SK-N-SH (cell line): ENCODE results near the gene MBOAT2. TPM values are rescaled to one million over a fixed set of nuclear protein-coding genes. Genes with fewer than 3 reads are reported as not detected.

Experiments used
- CTCF ChIA-PET: fragments of 300-600, 350-600 bp; formaldehyde crosslinking; extraction: SDS; loops from one replicate; lab custom pipeline; 2021; lab: Yijun Ruan, JAX
- POLR2A ChIA-PET: fragments of 350-600 bp; sonication (Branson Sonifier 250); formaldehyde crosslinking; extraction: SDS; loops from one replicate; lab custom pipeline; 2020; ENCODE audit warnings: antibody characterized with exemption, inconsistent platforms; lab: Yijun Ruan, JAX
- DNase-seq: peaks from one replicate; pipeline ENCODE4 v3.0.0; 2012
- H2AFZ ChIP-seq: fragments of 200-600 bp; sonication (generic); 2 replicates; pipeline ENCODE4 v1.8.1; 2016; ENCODE audit warnings: antibody characterized with exemption, mild to moderate bottlenecking, low read depth
- H3F3A ChIP-seq: fragments of 200-600 bp; sonication (generic); replicated peaks from 2 replicates; pipeline ENCODE3; 2016; ENCODE audit warnings: antibody characterized with exemption, mild to moderate bottlenecking; ENCODE audit not compliant: insufficient read depth
- H3K27ac ChIP-seq, 2 experiments: fragments of 200-500 bp in 1 of 2; fragments of 200-600 bp in 1 of 2; sonication (Bioruptor generic) in 1 of 2; sonication (generic), shearing (Covaris generic) in 1 of 2; 2 replicates each; pipeline versions ENCODE4 v1.5.1 to v1.6.1; 2014 to 2016; ENCODE audit warnings: low read depth in 2 of 2, inconsistent platforms in 1 of 2, low read length in 1 of 2, mild to moderate bottlenecking in 1 of 2, mixed read lengths in 1 of 2
- H3K27me3 ChIP-seq: fragments of 200-600 bp; sonication (generic), shearing (Covaris generic); 2 replicates; pipeline ENCODE4 v1.6.1; 2016; ENCODE audit warnings: mixed run types; ENCODE audit not compliant: insufficient read depth
- H3K36me3 ChIP-seq, 2 experiments: fragments of 200-500 bp in 1 of 2; fragments of 200-600 bp in 1 of 2; sonication (Bioruptor generic) in 1 of 2; sonication (generic) in 1 of 2; replicated peaks in 1 of 2; 2 replicates each; pipeline versions ENCODE3 to v1.5.1; 2014 to 2016; ENCODE audit warnings: low read length in 1 of 2, mild to moderate bottlenecking in 1 of 2; ENCODE audit not compliant: insufficient read depth in 2 of 2, control insufficient read depth in 1 of 2
- H3K4me1 ChIP-seq, 2 experiments: fragments of 200-500 bp in 1 of 2; fragments of 200-600 bp in 1 of 2; sonication (Bioruptor generic) in 1 of 2; sonication (generic), shearing (Covaris generic) in 1 of 2; 2 replicates each; pipeline versions ENCODE4 v1.5.1 to v1.6.1; 2014 to 2016; ENCODE audit warnings: low read depth in 1 of 2, low read length in 1 of 2, mixed run types in 1 of 2; ENCODE audit not compliant: insufficient read depth in 2 of 2, control insufficient read depth in 1 of 2
- H3K4me2 ChIP-seq: fragments of 200-600 bp; sonication (generic), shearing (Covaris generic); 2 replicates; pipeline ENCODE4 v1.6.1; 2017; ENCODE audit warnings: mixed run types
- H3K4me3 ChIP-seq, 2 experiments: fragments of 200-500 bp in 1 of 2; fragments of 200-600 bp in 1 of 2; sonication (Bioruptor generic) in 1 of 2; sonication (generic), shearing (Covaris generic) in 1 of 2; 2 replicates each; pipeline versions ENCODE4 v1.5.1 to v1.8.1; 2014 to 2016; ENCODE audit warnings: low read depth in 2 of 2, inconsistent platforms in 1 of 2, low read length in 1 of 2, mild to moderate bottlenecking in 1 of 2, mixed read lengths in 1 of 2, moderate library complexity in 1 of 2
- H3K79me2 ChIP-seq: fragments of 200-600 bp; sonication (generic); 2 replicates; pipeline ENCODE4 v1.8.1; 2017; ENCODE audit warnings: mild to moderate bottlenecking; ENCODE audit not compliant: insufficient read depth
- H3K9ac ChIP-seq: fragments of 200-600 bp; sonication (generic); 2 replicates; pipeline ENCODE4 v1.6.1; 2017; ENCODE audit warnings: mixed run types
- H3K9me2 ChIP-seq: fragments of 200-600 bp; sonication (generic); 2 replicates; pipeline ENCODE4 v1.6.1; 2017; ENCODE audit warnings: mixed run types
- H3K9me3 ChIP-seq: fragments of 200-600 bp; sonication (generic); 2 replicates; pipeline ENCODE4 v1.6.1; 2017; ENCODE audit warnings: mixed run types, mild to moderate bottlenecking, moderate library complexity
- H4K20me1 ChIP-seq: fragments of 200-600 bp; sonication (generic); 2 replicates; pipeline ENCODE4 v1.6.1; 2017; ENCODE audit warnings: mild to moderate bottlenecking, mixed run types; ENCODE audit not compliant: insufficient read depth
- CHD2 ChIP-seq: fragments of 150-350 bp; IDR thresholded peaks from 2 replicates; pipeline ENCODE4 v1.6.1; 2018; ENCODE audit warnings: low read length; ENCODE audit not compliant: partially characterized antibody
- FOSL2 ChIP-seq: IDR thresholded peaks from 2 replicates; pipeline ENCODE4 v1.4.0; 2012; ENCODE audit warnings: low read depth, mild to moderate bottlenecking, moderate library complexity, borderline replicate concordance
- FOXM1 ChIP-seq: IDR thresholded peaks from 2 replicates; pipeline ENCODE4 v1.4.0; 2012; ENCODE audit warnings: low read depth, mild to moderate bottlenecking
- GABPA ChIP-seq: IDR thresholded peaks from 2 replicates; pipeline ENCODE4 v1.4.0; 2012; ENCODE audit warnings: low read depth, mild to moderate bottlenecking
- GATA2 ChIP-seq: sonication (generic); formaldehyde crosslinking; IDR thresholded peaks from 2 replicates; pipeline ENCODE4 v1.5.0; 2020; ENCODE audit warnings: mild to moderate bottlenecking, missing genetic modification reagents
- MAX ChIP-seq: IDR thresholded peaks from 2 replicates; pipeline ENCODE4 v1.4.0; 2012; ENCODE audit warnings: low read depth
- MXI1 ChIP-seq: IDR thresholded peaks from 2 replicates; pipeline ENCODE4 v1.6.1; 2012; ENCODE audit warnings: mild to moderate bottlenecking, low read depth, low read length, improper control_type of control experiment
- PBX3 ChIP-seq: IDR thresholded peaks from 2 replicates; pipeline ENCODE4; 2012
- RAD21 ChIP-seq: IDR thresholded peaks from 2 replicates; pipeline ENCODE4 v1.6.1; 2012; ENCODE audit warnings: mild to moderate bottlenecking, low read length
- RFX5 ChIP-seq: IDR thresholded peaks from 2 replicates; pipeline ENCODE4 v1.6.1; 2012; ENCODE audit warnings: mild to moderate bottlenecking, improper control_type of control experiment, low read length
- RXRA ChIP-seq: IDR thresholded peaks from 2 replicates; pipeline ENCODE4 v1.4.0; 2012; ENCODE audit warnings: low read depth, mild to moderate bottlenecking, borderline replicate concordance
- SIN3A ChIP-seq: IDR thresholded peaks from 2 replicates; pipeline ENCODE4 v1.6.1; 2012; ENCODE audit warnings: low read depth, mild to moderate bottlenecking, low read length, moderate library complexity, borderline replicate concordance
- USF2 ChIP-seq: fragments of 150-350 bp; IDR thresholded peaks from 2 replicates; pipeline ENCODE4 v1.6.1; 2017; ENCODE audit warnings: antibody characterized with exemption, low read length, low read depth, borderline replicate concordance
- WGBS: methylation state at CpG from one replicate; pipeline ENCODE4 v1.1.6; 2017; ENCODE audit warnings: low lambda C conversion rate; 5-methylcytosine and 5-hydroxymethylcytosine counted together
- polyA plus RNA-seq, 3 experiments: library from polyadenylated mRNA; depleted of rRNA; stranded (reverse); fragments of >200 nt; gene quantifications; 2 replicates each; pipeline ENCODE4 v1.2.3, GENCODE V29; 2012

Gene MBOAT2
- polyA plus RNA-seq, 1 of the 3 experiments (the other 2 are of a cell fraction), result 33.9 TPM

- ChIA-PET POLR2A (no interaction called here), CTCF (interaction anchor here (0.9 to 3.9 kb wide), 2 partner anchors 11 to 281 kb away, joined by 4 to 20 read pairs; no protein-coding TSS in a partner anchor)
- H3K9ac ChIP-seq, result no peak overlapping the region
- H4K20me1 ChIP-seq, result no peaks in the 10 kb centered on the region
- no peak for TF ChIP-seq CHD2
- TF ChIP-seq RFX5, result no peak
- no peak for TF ChIP-seq PBX3
- TF ChIP-seq GATA2, result no peak
- no peak for TF ChIP-seq SIN3A
- no peak for TF ChIP-seq USF2
- TF ChIP-seq MXI1, result no peak
- no peak for TF ChIP-seq FOXM1
- TF ChIP-seq RXRA, result no peak
- TF ChIP-seq GABPA, result no peak
- no peak for TF ChIP-seq MAX
- H3K9me2 ChIP-seq, result no peaks in the 10 kb centered on the region
- 98% methylated on average over 1 of the region's 1 CpG for WGBS
- no peak overlapping the region for H2AFZ ChIP-seq
- H3F3A ChIP-seq, result no peaks in the 10 kb centered on the region
- H3K4me3 ChIP-seq, result no peak overlapping the region
- no peaks in the 10 kb centered on the region; a peak in 2 of 4 replicates for H3K4me1 ChIP-seq
- no peak overlapping the region for H3K4me2 ChIP-seq
- DNase-seq, result no peak
- H3K27ac ChIP-seq, result no peak overlapping the region
- no peaks in the 10 kb centered on the region for H3K79me2 ChIP-seq
- peaks cover 36 to 46% of the 10 kb centered on the region in 2 experiments for H3K36me3 ChIP-seq
- no peaks in the 10 kb centered on the region for H3K9me3 ChIP-seq
- H3K27me3 ChIP-seq, result no peaks in the 10 kb centered on the region
Measured at GRCh38 chr2:8861797-8862196, 141.7 kb downstream of the MBOAT2 start.

GRCh38 chr2:8860239-8860638, 143.2 kb downstream of the MBOAT2 start:
- POLR2A ChIA-PET, result no interaction called here

More at GRCh38 chr2:8860239-8860638, 143.2 kb downstream of the MBOAT2 start:
- no peak overlapping the region for H2AFZ ChIP-seq
- DNase-seq, result no peak
- no peak overlapping the region for H3K4me3 ChIP-seq
- CTCF ChIA-PET, result no interaction called here
- no peaks in the 10 kb centered on the region for H3F3A ChIP-seq
- H4K20me1 ChIP-seq, result no peaks in the 10 kb centered on the region
- H3K27me3 ChIP-seq, result no peaks in the 10 kb centered on the region
- H3K79me2 ChIP-seq, result no peaks in the 10 kb centered on the region
- H3K4me1 ChIP-seq, result no peaks in the 10 kb centered on the region; a peak in 2 of 4 replicates
- no peak overlapping the region for H3K27ac ChIP-seq
- no peaks in the 10 kb centered on the region for H3K9me3 ChIP-seq
- peaks cover 42 to 43% of the 10 kb centered on the region in 2 experiments for H3K36me3 ChIP-seq
- 71% methylated on average over 2 of the region's 2 CpGs for WGBS
- TF ChIP-seq FOSL2, result peak; percentile 24; the same call in 1 of the 2 replicates
- no peak for TF ChIP-seq RAD21
- no peaks in the 10 kb centered on the region for H3K9me2 ChIP-seq
- H3K9ac ChIP-seq, result no peak overlapping the region
- H3K4me2 ChIP-seq, result no peak overlapping the region
